GM12891 (cell line): ENCODE data around the gene PHACTR3.

Experiments
- PAX5 ChIP-seq: IDR thresholded peaks from 2 replicates; pipeline ENCODE4 v1.6.1; 2011; ENCODE audit warnings: low read length, moderate library complexity, mild to moderate bottlenecking; ENCODE audit not compliant: insufficient read depth, severe bottlenecking
- POLR2A ChIP-seq: IDR thresholded peaks from 2 replicates; pipeline ENCODE4 v1.6.1; 2011; ENCODE audit warnings: low read depth, low read length, control low read depth
- POLR2AphosphoS5 ChIP-seq: IDR thresholded peaks from 2 replicates; pipeline ENCODE4 v1.6.1; 2011; ENCODE audit warnings: low read depth, low read length, control low read depth
- TAF1 ChIP-seq: IDR thresholded peaks from 2 replicates; pipeline ENCODE4 v1.6.1; 2011; ENCODE audit warnings: low read depth, low read length, control low read depth

DNA sequence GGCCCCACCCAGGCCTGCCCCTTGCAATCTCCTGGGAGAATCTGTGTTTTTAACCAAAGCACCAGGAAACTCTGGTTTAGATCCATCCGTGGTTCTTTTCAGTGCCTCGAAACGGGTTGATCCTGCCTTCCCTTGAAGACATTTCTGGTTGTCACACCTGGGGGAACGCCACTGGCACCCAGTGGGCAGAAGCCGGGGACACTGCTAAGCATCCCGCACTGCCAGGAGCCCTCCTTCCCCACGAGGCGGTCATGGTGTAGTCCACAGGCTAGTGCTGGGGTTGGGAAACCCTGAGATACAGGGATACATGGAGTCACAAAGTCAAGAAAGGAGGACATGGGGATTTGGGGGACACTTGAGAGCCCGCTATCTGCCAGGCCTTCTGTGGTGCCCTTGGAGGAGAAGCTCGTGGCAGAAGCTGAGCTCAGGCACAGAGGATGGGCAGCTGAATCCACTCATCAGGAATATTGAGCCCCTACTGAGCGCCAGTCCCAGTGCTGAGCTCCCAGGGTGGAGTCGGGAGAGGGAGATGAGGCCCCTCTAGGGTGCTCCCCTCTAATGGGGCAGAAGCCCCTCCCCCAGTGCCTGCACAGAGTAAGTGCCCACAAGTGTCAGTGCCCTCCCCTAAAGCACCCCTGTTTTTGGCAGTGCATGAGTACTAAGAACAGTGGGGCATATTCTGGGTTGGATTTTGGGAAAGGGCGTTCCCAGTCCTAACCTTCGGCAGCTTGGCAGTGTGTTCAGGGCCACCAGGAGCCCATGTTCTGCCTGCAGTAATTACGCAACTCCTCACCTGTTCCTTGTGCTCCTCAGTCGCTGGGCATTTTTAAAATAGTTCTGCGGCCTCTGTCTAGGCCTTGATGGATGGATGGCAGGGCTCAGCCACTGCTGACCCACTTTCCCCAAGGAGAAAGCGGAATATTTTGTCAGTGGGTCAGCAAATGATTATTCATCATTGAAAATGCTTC lies 25.6 kb upstream of the PHACTR3 start:
- no peak for TF ChIP-seq POLR2AphosphoS5
- TF ChIP-seq POLR2A: no peak
- TF ChIP-seq TAF1: no peak
- TF ChIP-seq PAX5: no peak
